Measurements from ENCODE around the gene NMRAL1.
A peak's percentile ranks its signal among the peaks of the same experiment; 100 is the strongest.

The NMRAL1 gene

GRCh38 chr16:4467916-4468315, 6.5 kb downstream of the NMRAL1 start:
- DNase-seq (ENCODE audit: low read depth, low spot score), result no peak

GRCh38 chr16:4465977-4466779, 8.2 kb downstream of the NMRAL1 start:
- no peak for DNase-seq (ENCODE audit: low read depth, low spot score)

- peak; percentile 12 for DNase-seq (ENCODE audit: low read depth, low spot score)
Measured at GRCh38 chr16:4463522-4464163, 10.8 kb downstream of the NMRAL1 start.

DNA sequence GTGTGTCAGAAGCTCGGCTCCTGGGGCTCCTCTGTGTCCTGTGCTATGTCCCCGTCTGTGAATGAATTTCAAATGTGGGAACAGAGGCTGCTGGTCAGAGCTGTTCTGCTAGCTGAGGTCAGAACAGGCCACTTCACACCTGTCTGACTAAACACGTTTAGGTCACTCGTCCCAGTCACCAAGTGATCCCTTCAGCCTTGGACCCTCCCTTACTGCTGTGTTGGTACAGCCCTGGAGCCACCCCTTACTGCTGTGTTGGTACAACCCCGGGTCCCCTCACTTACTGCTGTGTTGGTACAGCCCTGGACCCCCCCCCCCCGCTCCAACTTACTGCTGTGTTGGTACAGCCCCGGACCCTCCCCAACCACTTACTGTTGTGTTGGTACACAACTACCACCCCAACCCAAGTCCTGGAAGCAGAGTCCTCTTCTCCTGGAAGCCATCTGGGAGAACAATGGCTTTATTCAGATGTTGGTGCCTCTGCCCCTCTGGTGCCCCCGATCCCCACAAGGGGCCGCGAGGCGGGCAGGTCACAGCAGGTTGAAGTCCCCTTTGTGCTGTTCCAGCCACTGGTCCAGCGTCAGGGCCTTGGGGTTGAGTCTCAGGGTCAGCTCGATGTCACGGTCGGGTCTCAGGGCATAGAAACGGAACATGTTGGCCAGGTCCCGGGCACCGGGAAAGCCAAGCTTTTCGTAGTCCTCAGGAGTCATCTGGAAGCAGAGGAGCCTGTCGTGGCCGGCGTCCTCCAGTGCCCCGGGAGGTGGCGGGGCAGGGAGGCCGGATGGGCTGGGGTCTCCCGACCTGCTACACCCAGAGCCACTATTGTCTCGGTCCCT, 13.0 kb downstream of the NMRAL1 start:
- no peak for DNase-seq (ENCODE audit: low read depth, low spot score)

GRCh38 chr16:4460936-4461249, 13.5 kb downstream of the NMRAL1 start:
- DNase-seq (ENCODE audit: low read depth, low spot score), result no peak

DNA sequence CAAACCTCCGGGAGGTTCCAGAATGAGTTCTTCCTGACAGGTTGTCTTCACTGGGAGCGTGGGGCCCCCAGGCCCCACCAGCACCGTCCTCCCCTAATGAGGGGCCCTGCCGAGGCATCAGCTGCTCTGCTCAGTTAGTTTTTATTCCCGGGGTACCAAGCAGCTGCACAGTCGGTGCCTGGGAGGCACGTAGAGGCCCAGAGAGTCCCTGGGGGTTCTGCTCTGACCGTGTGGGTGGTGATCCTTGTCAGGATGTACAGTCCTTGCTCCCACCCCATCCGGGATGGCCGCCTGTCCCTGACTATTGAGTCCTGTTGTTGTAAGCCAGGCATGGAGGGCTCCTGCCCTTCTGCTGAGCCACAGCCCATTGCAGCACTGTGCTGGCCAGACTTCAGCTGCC, 18.5 kb downstream of the NMRAL1 start:
- no peak for DNase-seq (ENCODE audit: low read depth, low spot score)

- DNase-seq (ENCODE audit: low read depth, low spot score), result no peak
Measured at GRCh38 chr16:4455081-4455480, 19.3 kb downstream of the NMRAL1 start.

DNA sequence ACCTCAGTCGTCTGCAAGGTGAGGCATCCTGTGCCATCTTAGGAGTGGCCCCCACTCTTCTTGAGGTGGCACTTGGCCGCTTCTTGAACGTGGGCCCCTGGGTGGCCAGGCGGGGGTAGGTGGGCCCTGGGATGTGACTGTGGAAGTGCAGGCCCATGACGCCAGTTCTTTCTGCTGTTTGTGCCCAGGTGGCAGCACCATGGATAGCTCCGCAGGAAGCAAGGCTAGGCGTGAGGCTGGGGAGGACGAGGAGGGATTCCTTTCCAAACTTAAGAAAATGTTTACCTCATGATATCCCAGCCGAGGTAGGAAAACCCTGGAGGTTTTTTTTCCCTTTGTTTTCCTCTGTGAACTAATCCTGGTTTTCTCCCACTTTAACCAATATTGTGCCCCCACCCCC, 19.8 kb downstream of the NMRAL1 start:
- peak; percentile 33 for DNase-seq (ENCODE audit: low read depth, low spot score)

DNA sequence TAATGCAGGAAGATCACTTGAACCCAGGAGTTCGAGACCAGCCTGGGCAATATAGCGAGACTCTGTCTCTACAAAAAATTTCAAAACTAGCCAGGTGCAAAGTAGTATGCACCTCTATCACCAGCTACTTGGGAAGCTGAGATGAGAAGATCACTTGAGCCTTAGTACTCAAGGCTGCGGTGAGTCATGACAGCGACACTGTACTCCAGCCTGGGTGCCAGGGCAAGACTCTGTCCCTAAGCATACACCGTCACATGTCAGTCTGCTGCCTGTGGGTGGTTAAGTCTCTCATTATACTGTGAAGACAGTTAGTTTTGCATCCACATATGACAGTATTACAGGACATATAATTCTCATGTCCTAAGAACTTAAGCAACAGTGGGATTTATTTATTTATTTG, 21.8 kb downstream of the NMRAL1 start:
- DNase-seq (ENCODE audit: low read depth, low spot score), result no peak

DNA sequence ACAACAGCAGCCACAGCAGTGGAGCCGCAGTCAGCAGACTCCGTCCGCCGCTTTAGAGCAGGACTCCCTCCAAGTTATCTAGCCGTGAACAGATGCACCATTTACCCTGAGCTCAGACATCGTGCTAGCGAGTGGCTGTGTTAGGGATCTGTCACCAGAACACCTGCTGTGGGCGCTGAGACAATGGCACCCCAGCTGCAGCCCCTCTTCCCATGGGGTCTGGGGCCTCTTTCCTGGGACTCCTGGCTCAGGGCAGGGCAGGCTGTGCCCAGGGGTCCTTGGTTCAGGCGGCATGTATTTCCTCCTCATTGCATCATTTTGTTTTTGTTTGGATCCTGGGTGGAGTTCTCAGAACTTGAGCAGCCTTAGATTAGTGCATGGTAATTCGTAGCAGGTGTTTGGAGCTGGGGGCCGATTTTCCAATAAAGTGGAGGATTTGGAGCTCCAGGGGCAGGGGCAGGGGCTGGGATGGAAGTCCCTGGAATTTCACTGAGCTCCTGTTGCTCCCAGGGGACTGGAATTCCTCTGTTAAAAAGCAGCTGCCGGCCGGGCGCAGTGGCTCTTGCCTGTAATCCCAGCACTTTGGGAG, 23.4 kb downstream of the NMRAL1 start:
- DNase-seq (ENCODE audit: low read depth, low spot score), result no peak

GRCh38 chr16:4450430-4450829, 24.0 kb downstream of the NMRAL1 start:
- no peak for DNase-seq (ENCODE audit: low read depth, low spot score)

- no peak for DNase-seq (ENCODE audit: low read depth, low spot score)
Measured at GRCh38 chr16:4443986-4444385, 30.4 kb downstream of the NMRAL1 start.

DNA sequence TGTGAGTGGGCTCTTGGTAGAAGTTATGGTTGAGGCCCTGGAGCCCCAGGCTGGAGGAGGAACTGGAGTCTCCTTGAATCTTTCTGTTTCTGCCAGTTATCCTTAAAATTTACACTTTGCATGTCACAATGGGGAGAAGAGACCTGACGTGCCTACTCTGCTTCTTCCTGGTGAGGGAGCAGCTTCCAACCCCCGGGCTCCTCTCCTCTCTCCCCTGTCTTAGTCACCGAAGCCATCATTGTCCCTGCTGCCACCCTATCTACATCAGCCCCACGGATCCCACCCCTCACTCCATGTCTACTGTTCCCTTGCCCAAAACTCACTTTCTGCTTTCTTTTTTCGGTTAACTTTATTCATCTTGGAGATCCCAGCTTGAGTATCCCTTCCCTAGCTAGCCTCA, 31.2 kb downstream of the NMRAL1 start:
- no peak for DNase-seq (ENCODE audit: low read depth, low spot score)

DNA sequence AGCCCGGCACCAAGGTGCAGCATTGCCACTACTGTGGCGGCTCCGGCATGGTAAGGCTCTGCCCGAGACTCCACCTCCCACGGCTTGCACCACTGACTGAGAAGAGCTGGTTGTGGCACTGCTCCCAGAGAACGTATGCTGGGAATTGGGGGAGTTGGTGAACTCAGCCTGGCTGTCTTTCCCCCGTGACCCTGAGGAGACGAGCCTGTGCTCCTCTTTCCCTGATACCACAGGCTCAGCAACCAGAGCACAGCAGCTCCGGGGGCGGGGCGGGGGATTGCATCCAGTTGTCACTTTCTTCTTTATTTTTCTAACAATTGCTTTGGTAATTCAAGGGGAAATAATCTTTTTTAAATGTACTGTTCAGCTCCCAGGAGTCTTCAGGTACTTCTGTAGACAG, 32.1 kb downstream of the NMRAL1 start:
- DNase-seq (ENCODE audit: low read depth, low spot score), result no peak

DNA sequence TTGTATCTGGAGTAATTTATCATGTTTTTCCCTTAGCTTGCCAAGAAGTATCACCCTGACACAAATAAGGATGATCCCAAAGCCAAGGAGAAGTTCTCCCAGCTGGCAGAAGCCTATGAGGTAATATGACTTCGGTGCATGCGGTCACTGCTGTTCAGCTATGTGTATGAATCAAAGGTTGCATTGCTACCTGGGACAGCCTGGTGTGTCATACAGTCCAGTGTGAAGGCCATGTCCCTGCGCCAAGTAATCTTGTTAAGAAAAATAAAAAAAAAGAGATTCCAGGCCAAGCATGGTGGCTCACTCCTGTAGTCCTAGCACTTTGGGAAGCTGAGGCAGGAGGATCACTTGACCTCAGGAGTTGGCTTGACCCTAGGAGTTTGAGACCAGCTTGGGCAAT, 37.1 kb downstream of the NMRAL1 start:
- DNase-seq (ENCODE audit: low read depth, low spot score), result no peak

DNA sequence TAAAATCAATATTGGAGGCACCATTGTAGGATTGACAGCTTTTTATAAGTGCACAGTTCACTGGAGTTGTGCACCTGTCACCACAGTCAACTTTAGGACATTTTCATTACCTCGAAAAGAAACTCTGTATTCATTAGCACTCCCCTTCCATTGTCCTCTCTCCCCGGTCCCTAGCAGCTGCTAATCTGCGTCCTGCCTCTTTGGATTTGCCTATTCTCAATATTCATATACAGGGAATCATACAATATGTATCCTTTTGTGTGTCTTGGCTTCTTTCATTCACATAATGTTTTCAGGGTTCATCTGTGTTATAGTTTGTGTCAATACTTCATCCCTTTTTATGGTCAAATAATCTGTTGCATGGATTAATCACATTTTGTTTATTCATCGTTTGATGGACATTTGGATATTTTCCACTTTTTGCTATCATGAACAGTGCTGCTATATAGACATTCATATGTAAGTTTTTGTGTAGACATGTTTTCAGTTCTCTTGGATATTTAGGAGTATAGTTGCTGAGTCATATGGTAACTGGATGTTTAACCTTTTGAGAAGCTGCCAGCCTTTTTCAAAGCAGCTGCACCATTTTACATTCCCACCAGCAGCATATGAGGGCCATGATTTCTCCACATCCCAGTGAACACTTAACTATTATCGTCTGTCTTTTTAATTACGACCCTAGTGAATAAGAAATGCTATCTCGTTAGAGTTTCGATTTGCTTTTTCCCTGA, 38.9 kb downstream of the NMRAL1 start:
- DNase-seq (ENCODE audit: low read depth, low spot score), result peak; percentile 10

GRCh38 chr16:4433914-4434787, 40.3 kb downstream of the NMRAL1 start:
- no peak for DNase-seq (ENCODE audit: low read depth, low spot score)

DNA sequence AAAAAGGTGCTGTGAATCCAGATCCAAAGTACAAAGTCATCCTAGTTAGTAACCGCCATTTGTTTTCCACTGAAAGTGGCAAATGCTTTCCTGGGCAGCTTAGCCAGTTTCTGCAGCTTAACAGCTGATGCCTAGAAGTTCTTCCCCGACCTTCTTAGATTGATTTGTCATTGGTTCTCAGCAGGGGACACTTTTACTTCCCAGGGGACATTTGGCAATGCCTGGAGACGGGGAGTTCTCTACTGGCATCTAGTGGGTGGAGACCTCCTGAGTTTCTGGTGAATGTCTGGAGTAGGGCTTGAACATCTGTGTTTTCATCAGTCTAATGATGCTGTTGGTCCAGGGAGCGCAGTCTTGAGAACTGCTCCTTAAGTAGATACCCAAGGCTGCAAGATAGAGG, 41.2 kb downstream of the NMRAL1 start:
- no peak for DNase-seq (ENCODE audit: low read depth, low spot score)

GRCh38 chr16:4431023-4431422, 43.4 kb downstream of the NMRAL1 start:
- DNase-seq (ENCODE audit: low read depth, low spot score), result no peak

GRCh38 chr16:4428500-4428899, 45.9 kb downstream of the NMRAL1 start:
- no peak for DNase-seq (ENCODE audit: low read depth, low spot score)
